ENCODE data around the gene LCN15. TPM values are rescaled to one million over a fixed set of nuclear protein-coding genes. Genes with fewer than 3 reads are reported as not detected.
"Not testable (repeated sequence)": the region's sequence is repeated elsewhere in the genome, so short reads cannot be mapped to it uniquely, and the experiment has no call there.

LCN15 gene
- total and polyA plus RNA-seq, 2 experiments from 2014 or later, result 0.76 to 0.90 TPM

DNA sequence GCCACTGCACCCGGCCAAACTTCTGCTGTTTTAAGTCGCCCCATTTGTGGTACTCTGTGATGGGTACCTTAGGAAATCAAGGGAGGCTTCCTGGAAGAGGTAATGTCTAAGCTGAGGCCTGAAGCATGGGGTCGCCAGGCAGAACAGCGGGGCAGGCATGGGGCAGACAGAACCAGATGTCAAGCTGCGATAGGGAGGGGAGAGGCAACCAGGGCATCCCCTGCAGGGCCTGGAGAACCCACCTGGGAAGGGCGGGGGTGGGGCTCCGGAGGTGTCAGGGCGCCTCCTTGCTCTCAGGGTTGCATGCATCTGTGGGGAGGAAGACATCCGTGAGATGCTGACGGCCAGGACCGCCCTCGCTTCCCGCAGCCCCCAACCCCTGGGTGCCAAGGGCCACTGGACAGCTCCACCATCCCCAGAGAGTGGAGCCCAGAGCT, 2.8 kb downstream of the LCN15 start (continued):
- no peak for TF ChIP-seq NANOG (IDR thresholded peaks at IDR 0.05; ENCODE audit: borderline replicate concordance)
- TF ChIP-seq, protein P1, sequence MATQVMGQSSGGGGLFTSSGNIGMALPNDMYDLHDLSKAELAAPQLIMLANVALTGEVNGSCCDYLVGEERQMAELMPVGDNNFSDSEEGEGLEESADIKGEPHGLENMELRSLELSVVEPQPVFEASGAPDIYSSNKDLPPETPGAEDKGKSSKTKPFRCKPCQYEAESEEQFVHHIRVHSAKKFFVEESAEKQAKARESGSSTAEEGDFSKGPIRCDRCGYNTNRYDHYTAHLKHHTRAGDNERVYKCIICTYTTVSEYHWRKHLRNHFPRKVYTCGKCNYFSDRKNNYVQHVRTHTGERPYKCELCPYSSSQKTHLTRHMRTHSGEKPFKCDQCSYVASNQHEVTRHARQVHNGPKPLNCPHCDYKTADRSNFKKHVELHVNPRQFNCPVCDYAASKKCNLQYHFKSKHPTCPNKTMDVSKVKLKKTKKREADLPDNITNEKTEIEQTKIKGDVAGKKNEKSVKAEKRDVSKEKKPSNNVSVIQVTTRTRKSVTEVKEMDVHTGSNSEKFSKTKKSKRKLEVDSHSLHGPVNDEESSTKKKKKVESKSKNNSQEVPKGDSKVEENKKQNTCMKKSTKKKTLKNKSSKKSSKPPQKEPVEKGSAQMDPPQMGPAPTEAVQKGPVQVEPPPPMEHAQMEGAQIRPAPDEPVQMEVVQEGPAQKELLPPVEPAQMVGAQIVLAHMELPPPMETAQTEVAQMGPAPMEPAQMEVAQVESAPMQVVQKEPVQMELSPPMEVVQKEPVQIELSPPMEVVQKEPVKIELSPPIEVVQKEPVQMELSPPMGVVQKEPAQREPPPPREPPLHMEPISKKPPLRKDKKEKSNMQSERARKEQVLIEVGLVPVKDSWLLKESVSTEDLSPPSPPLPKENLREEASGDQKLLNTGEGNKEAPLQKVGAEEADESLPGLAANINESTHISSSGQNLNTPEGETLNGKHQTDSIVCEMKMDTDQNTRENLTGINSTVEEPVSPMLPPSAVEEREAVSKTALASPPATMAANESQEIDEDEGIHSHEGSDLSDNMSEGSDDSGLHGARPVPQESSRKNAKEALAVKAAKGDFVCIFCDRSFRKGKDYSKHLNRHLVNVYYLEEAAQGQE (IDR thresholded peaks at IDR 0.05; ENCODE audit: unreplicated experiment), result no peak

DNA sequence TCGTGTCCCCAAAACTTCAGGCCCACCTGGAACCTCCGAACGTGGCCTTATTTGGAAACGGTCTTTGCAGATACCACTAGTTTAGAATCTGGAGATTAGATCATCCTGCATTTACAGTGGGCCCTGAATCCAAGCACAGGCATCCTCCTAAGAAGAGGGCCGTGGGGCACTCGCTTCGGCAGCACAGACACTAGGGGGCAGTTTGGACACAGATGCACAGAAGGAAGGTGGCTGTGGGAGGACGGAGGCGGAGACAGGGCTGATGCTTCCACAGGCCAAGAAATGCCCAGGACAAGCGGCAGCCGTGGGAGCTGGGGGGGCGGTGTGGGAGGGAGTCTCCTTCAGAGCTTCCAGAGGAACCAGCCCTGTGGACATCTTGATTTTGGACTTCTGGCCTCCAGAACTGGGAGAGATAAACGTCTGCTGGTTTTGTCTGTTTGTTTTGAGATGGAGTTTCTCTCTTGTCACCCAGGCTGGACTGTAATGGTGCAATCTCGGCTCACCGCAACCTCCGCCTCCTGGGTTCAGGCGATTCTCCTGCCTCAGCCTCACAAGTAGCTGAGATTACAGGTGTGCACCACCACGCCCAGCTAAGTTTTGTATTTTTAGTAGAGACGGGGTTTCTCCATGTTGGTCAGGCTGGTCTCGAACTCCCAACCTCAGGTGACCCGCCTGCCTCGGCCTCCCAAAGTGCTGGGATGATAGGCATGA, 3.3 kb downstream of the LCN15 start:
- H3K27me3 ChIP-seq (ENCODE audit: insufficient read depth); H4K20me1 ChIP-seq (replicated peaks; ENCODE audit: insufficient read depth); H3K9me3 Mint-ChIP-seq; H3K9me2 ChIP-seq (ENCODE audit: insufficient read depth); H3K36me3 Mint-ChIP-seq (ENCODE audit: low read depth); H3K4me1 ChIP-seq (ENCODE audit: insufficient read depth); H3K27ac ChIP-seq (ENCODE audit: low read depth); H3K4me3 Mint-ChIP-seq; H3K36me3 ChIP-seq (ENCODE audit: insufficient read depth); H3K4me2 ChIP-seq; H3F3A ChIP-seq (replicated peaks; ENCODE audit: low read depth); H3K27me3 Mint-ChIP-seq (ENCODE audit: insufficient read depth, low read depth, poor library complexity); H3K79me2 ChIP-seq (replicated peaks; ENCODE audit: insufficient read depth); H3K27ac Mint-ChIP-seq; H3K4me3 ChIP-seq: not testable (repeated sequence)
- TF ChIP-seq, protein P2, sequence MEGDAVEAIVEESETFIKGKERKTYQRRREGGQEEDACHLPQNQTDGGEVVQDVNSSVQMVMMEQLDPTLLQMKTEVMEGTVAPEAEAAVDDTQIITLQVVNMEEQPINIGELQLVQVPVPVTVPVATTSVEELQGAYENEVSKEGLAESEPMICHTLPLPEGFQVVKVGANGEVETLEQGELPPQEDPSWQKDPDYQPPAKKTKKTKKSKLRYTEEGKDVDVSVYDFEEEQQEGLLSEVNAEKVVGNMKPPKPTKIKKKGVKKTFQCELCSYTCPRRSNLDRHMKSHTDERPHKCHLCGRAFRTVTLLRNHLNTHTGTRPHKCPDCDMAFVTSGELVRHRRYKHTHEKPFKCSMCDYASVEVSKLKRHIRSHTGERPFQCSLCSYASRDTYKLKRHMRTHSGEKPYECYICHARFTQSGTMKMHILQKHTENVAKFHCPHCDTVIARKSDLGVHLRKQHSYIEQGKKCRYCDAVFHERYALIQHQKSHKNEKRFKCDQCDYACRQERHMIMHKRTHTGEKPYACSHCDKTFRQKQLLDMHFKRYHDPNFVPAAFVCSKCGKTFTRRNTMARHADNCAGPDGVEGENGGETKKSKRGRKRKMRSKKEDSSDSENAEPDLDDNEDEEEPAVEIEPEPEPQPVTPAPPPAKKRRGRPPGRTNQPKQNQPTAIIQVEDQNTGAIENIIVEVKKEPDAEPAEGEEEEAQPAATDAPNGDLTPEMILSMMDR (conservative IDR thresholded peaks at IDR 0.05; ENCODE audit: low read depth in 2 of 2), result peak; percentile 54 to 75
- H3K4me1 Mint-ChIP-seq, result peaks cover 13% of the 10 kb centered on the region
- peak; percentile 62 for DNase-seq (ENCODE audit: low spot score)
- peak overlapping the region; percentile 32; the same call in 1 of the 2 replicates for H2AFZ ChIP-seq
- ATAC-seq, result peak; percentile 24

DNA sequence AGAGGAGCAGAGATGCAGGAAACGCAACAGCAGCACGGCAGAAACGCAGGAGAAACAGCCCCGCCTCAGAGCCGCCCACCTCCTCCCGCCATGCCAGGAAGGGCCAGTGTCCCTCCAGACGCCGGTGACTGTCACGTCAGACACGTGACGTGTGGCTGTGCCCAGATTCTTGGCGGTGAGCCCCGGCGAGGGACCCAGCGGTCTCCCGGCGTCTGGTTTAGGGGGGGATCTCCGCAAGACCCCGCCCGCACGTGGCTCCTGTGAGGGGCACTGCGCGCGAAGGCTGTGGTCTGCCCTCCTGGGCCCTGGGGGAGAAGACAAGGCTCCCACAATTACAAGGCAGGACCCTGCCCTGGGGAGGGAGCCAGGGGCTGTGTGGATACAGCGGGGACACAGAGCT, 3.9 kb downstream of the LCN15 start:
- H3K4me3 Mint-ChIP-seq, result no peak overlapping the region; the same call in 2 of the 3 replicates
- ATAC-seq (no peak), DNase-seq (ENCODE audit: low spot score) (no peak)
- H3K27ac Mint-ChIP-seq, result no peak overlapping the region
- no peaks in the 10 kb centered on the region for H3K36me3 ChIP-seq (ENCODE audit: insufficient read depth)
- 0 out of 2 replicates have a peak, but pooled peaks cover 5% of the 10 kb centered on the region for H3F3A ChIP-seq (replicated peaks; ENCODE audit: low read depth)
- no peaks in the 10 kb centered on the region for H4K20me1 ChIP-seq (replicated peaks; ENCODE audit: insufficient read depth)
- peaks cover 11% of the 10 kb centered on the region for H3K9me3 Mint-ChIP-seq
- no peak overlapping the region for H3K4me2 ChIP-seq
- no peak overlapping the region for H3K4me3 ChIP-seq
- no peaks in the 10 kb centered on the region for H3K27me3 ChIP-seq (ENCODE audit: insufficient read depth)
- no peak overlapping the region for H3K27ac ChIP-seq (ENCODE audit: low read depth)
- H3K79me2 ChIP-seq (replicated peaks; ENCODE audit: insufficient read depth), result no peaks in the 10 kb centered on the region
- peak overlapping the region; percentile 32; the same call in 1 of the 2 replicates for H2AFZ ChIP-seq
- peaks cover 13% of the 10 kb centered on the region for H3K4me1 Mint-ChIP-seq
- H3K36me3 Mint-ChIP-seq (ENCODE audit: low read depth), result no peaks in the 10 kb centered on the region
- peaks cover 9% of the 10 kb centered on the region for H3K27me3 Mint-ChIP-seq (ENCODE audit: insufficient read depth, low read depth, poor library complexity)
- H3K4me1 ChIP-seq (ENCODE audit: insufficient read depth), result no peaks in the 10 kb centered on the region
- H3K9me2 ChIP-seq (ENCODE audit: insufficient read depth), result no peaks in the 10 kb centered on the region
- TF ChIP-seq ZNF331 (CRISPR knock-in tag; IDR thresholded peaks at IDR 0.05; ENCODE audit: low read depth) (no peak), STAT1 (IDR thresholded peaks at IDR 0.05; ENCODE audit: unreplicated experiment) (no peak), EZH2 (IDR thresholded peaks at IDR 0.05; ENCODE audit: low read depth, unreplicated experiment) (no peak), NANOG (IDR thresholded peaks at IDR 0.05; ENCODE audit: borderline replicate concordance) (no peak), JUNB (IDR thresholded peaks at IDR 0.05; ENCODE audit: unreplicated experiment) (no peak)
- TF ChIP-seq, protein P2 (conservative IDR thresholded peaks at IDR 0.05; ENCODE audit: low read depth in 2 of 2), result no peak
- TF ChIP-seq, protein P3, sequence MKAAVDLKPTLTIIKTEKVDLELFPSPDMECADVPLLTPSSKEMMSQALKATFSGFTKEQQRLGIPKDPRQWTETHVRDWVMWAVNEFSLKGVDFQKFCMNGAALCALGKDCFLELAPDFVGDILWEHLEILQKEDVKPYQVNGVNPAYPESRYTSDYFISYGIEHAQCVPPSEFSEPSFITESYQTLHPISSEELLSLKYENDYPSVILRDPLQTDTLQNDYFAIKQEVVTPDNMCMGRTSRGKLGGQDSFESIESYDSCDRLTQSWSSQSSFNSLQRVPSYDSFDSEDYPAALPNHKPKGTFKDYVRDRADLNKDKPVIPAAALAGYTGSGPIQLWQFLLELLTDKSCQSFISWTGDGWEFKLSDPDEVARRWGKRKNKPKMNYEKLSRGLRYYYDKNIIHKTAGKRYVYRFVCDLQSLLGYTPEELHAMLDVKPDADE (IDR thresholded peaks at IDR 0.05), result no peak
- TF ChIP-seq, protein P1 (IDR thresholded peaks at IDR 0.05; ENCODE audit: unreplicated experiment), result no peak
